WTC11 (cell line): ENCODE data around the gene UBASH3B. TPM values are rescaled to one million over a fixed set of nuclear protein-coding genes. Genes with fewer than 3 reads are reported as not detected.

Experiments
- ATAC-seq: fragments of 200-7000 bp; cut with Tn5 transposase; 2 replicates; pipeline ENCODE4 v1.10.0; 2021; ENCODE audit warnings: mild to moderate bottlenecking, moderate library complexity
- CTCF ChIA-PET: fragments of 300-600 bp; sonication (Branson Sonifier 250); formaldehyde crosslinking; loops from one replicate; lab custom pipeline; 2021; ENCODE audit warnings: antibody characterized with exemption; lab: Charles Lee
- POLR2A ChIA-PET: fragments of 350-600 bp; sonication (Branson Sonifier 250); formaldehyde crosslinking; loops from one replicate; lab custom pipeline; 2021; ENCODE audit warnings: antibody characterized with exemption; lab: Charles Lee
- DNase-seq: peaks from one replicate; pipeline ENCODE4 v3.0.0; 2021; ENCODE audit warnings: low spot score
- H3K27ac Mint-ChIP-seq: 2 replicates; pipeline ENCODE4 v1.8.0; 2021; ENCODE audit warnings: mixed read lengths
- H3K27me3 Mint-ChIP-seq: 2 replicates; pipeline ENCODE4 v1.8.0; 2021; ENCODE audit warnings: low read depth, mild to moderate bottlenecking, moderate library complexity, mixed read lengths
- H3K36me3 Mint-ChIP-seq: 2 replicates; pipeline ENCODE4 v1.8.0; 2021; ENCODE audit warnings: mixed read lengths
- H3K4me1 Mint-ChIP-seq: 2 replicates; pipeline ENCODE4 v1.8.0; 2022; ENCODE audit warnings: mixed read lengths
- H3K4me3 Mint-ChIP-seq: 2 replicates; pipeline ENCODE4 v1.8.0; 2021; ENCODE audit warnings: mild to moderate bottlenecking, moderate library complexity, mixed read lengths
- H3K9me3 Mint-ChIP-seq: 2 replicates; pipeline ENCODE4 v1.8.0; 2021; ENCODE audit warnings: mixed read lengths
- AFF4 ChIP-seq: sonication (generic); formaldehyde crosslinking; IDR thresholded peaks from 2 replicates; pipeline ENCODE4 v1.8.1; 2023; ENCODE audit warnings: mild to moderate bottlenecking, missing genetic modification reagents, borderline replicate concordance
- AR ChIP-seq: fragments of 250-450 bp; sonication (Bioruptor Pico); IDR thresholded peaks from 2 replicates; pipeline ENCODE4 v1.9.0; 2021; ENCODE audit warnings: mild to moderate bottlenecking
- ARID4B ChIP-seq: sonication (generic); formaldehyde crosslinking; IDR thresholded peaks from 2 replicates; pipeline ENCODE4 v1.8.0; 2023; ENCODE audit warnings: missing genetic modification reagents, mild to moderate bottlenecking, borderline replicate concordance
- ATF1 ChIP-seq: sonication (generic); formaldehyde crosslinking; IDR thresholded peaks from 2 replicates; pipeline ENCODE4 v1.8.1; 2023; ENCODE audit warnings: mild to moderate bottlenecking, moderate library complexity, missing genetic modification reagents
- ATF6 ChIP-seq: sonication (generic); formaldehyde crosslinking; IDR thresholded peaks from 2 replicates; pipeline ENCODE4 v1.8.1; 2023; ENCODE audit warnings: mild to moderate bottlenecking, missing genetic modification reagents
- CBFB ChIP-seq: sonication (generic); formaldehyde crosslinking; IDR thresholded peaks from 2 replicates; pipeline ENCODE4 v1.8.1; 2022; ENCODE audit warnings: mild to moderate bottlenecking, low read depth, missing genetic modification reagents
- FOXK1 ChIP-seq: sonication (generic); formaldehyde crosslinking; IDR thresholded peaks from 2 replicates; pipeline ENCODE4 v1.8.0; 2022; ENCODE audit warnings: mild to moderate bottlenecking, moderate library complexity, missing genetic modification reagents
- JAZF1 ChIP-seq: fragments of 250-450 bp; sonication (Bioruptor Pico); IDR thresholded peaks from 2 replicates; pipeline ENCODE4 v1.9.0; 2021; ENCODE audit warnings: moderate library complexity, mild to moderate bottlenecking, inconsistent platforms
- OVOL2 ChIP-seq: fragments of 250-450 bp; sonication (Bioruptor Pico); IDR thresholded peaks from 2 replicates; pipeline ENCODE4 v1.9.0; 2021; ENCODE audit warnings: mild to moderate bottlenecking, borderline replicate concordance
- PRRX2 ChIP-seq: fragments of 250-450 bp; sonication (Bioruptor Pico); IDR thresholded peaks from 2 replicates; pipeline ENCODE4 v1.8.0; 2021; ENCODE audit warnings: mild to moderate bottlenecking
- SMAD3 ChIP-seq: sonication (generic); formaldehyde crosslinking; IDR thresholded peaks from 2 replicates; pipeline ENCODE4 v1.8.0; 2022; ENCODE audit warnings: missing genetic modification reagents, mild to moderate bottlenecking, borderline replicate concordance
- TCF7 ChIP-seq: sonication (generic); formaldehyde crosslinking; IDR thresholded peaks from 2 replicates; pipeline ENCODE4 v1.8.0; 2022; ENCODE audit warnings: mild to moderate bottlenecking, low read depth, missing genetic modification reagents, moderate library complexity
- TEAD1 ChIP-seq: sonication (generic); formaldehyde crosslinking; IDR thresholded peaks from 2 replicates; pipeline ENCODE4 v1.8.0; 2022; ENCODE audit warnings: mild to moderate bottlenecking, missing genetic modification reagents
- TP53 ChIP-seq: sonication (generic); formaldehyde crosslinking; IDR thresholded peaks from 2 replicates; pipeline ENCODE4 v1.8.1; 2023; ENCODE audit warnings: mild to moderate bottlenecking, missing genetic modification reagents
- ZNF263 ChIP-seq: sonication (generic); formaldehyde crosslinking; IDR thresholded peaks from 2 replicates; pipeline ENCODE4 v1.8.1; 2022; ENCODE audit warnings: low read depth, mild to moderate bottlenecking, moderate library complexity, missing genetic modification reagents
- ZNF416 ChIP-seq: fragments of 250-450 bp; sonication (Bioruptor Pico); IDR thresholded peaks from 2 replicates; pipeline ENCODE4 v1.9.0; 2021; ENCODE audit warnings: mild to moderate bottlenecking, inconsistent platforms
- ZNF425 ChIP-seq: fragments of 250-450 bp; sonication (Bioruptor Pico); conservative IDR thresholded peaks from 2 replicates; pipeline ENCODE4 v1.9.0; 2021; ENCODE audit warnings: mild to moderate bottlenecking
- total RNA-seq: library from RNA; stranded (reverse); gene quantifications from 3 replicates; pipeline ENCODE4 v1.2.3, GENCODE V29; 2021

UBASH3B gene
- total RNA-seq, 1 experiment from 2014 or later = 21.1 TPM

GRCh38 chr11:122743949-122744348 lies 88.4 kb downstream of the UBASH3B start:
- ATAC-seq = no peak; the same call in 1 of the 2 replicates
- Mint-ChIP-seq H3K27me3 (no peaks in the 10 kb centered on the region), H3K4me3 (no peak overlapping the region), H3K27ac (no peak overlapping the region)
- CTCF ChIA-PET = interaction anchor here (2.0 kb wide), 1 partner anchor 11 kb away, joined by 8 read pairs; no protein-coding TSS in a partner anchor
- TF ChIP-seq AR = no peak
- TF ChIP-seq PRRX2 (CRISPR knock-in tag) = no peak
- TF ChIP-seq, all 79 proteins: peak for 0
- POLR2A ChIA-PET = no interaction called here
- H3K9me3 Mint-ChIP-seq = no peaks in the 10 kb centered on the region
- no peak for DNase-seq
- H3K36me3 Mint-ChIP-seq = no peaks in the 10 kb centered on the region
- peaks cover 8% of the 10 kb centered on the region for H3K4me1 Mint-ChIP-seq

GRCh38 chr11:122744357-122744756 lies 88.8 kb downstream of the UBASH3B start:
- CTCF ChIA-PET = no interaction called here
- no peak for TF ChIP-seq ARID4B
- no peak for TF ChIP-seq TCF7 (CRISPR knock-in tag)
- no peak for TF ChIP-seq ATF1 (CRISPR knock-in tag)
- TF ChIP-seq OVOL2 = no peak
- no peak for TF ChIP-seq JAZF1 (CRISPR knock-in tag)
- no peak for TF ChIP-seq SMAD3
- TF ChIP-seq ZNF416 (CRISPR knock-in tag) = no peak
- no peak for TF ChIP-seq TEAD1 (CRISPR knock-in tag)
- TF ChIP-seq ATF6 (CRISPR knock-in tag) = no peak
- no peak for TF ChIP-seq AFF4 (CRISPR knock-in tag)
- TF ChIP-seq ZNF425 (CRISPR knock-in tag) = no peak
- no peak for TF ChIP-seq AR
- no peak for TF ChIP-seq ZNF263 (CRISPR knock-in tag)
- no peak for TF ChIP-seq FOXK1
- no peak for TF ChIP-seq TP53 (CRISPR knock-in tag)
- TF ChIP-seq CBFB (CRISPR knock-in tag) = no peak

More at GRCh38 chr11:122744357-122744756, 88.8 kb downstream of the UBASH3B start:
- Mint-ChIP-seq H3K27ac (no peak overlapping the region), H3K4me1 (peaks cover 8% of the 10 kb centered on the region), H3K9me3 (no peaks in the 10 kb centered on the region), H3K36me3 (no peaks in the 10 kb centered on the region), H3K27me3 (no peaks in the 10 kb centered on the region), H3K4me3 (no peak overlapping the region)
- DNase-seq (no peak), ATAC-seq (no peak)
- POLR2A ChIA-PET = no interaction called here
